DMS153 (cell line): ENCODE data around the gene DEPP1.

Source experiments
- DNase-seq: peaks from one replicate; lab custom pipeline; 2025; lab: John Stamatoyannopoulos, UW

DEPP1 gene

DNA sequence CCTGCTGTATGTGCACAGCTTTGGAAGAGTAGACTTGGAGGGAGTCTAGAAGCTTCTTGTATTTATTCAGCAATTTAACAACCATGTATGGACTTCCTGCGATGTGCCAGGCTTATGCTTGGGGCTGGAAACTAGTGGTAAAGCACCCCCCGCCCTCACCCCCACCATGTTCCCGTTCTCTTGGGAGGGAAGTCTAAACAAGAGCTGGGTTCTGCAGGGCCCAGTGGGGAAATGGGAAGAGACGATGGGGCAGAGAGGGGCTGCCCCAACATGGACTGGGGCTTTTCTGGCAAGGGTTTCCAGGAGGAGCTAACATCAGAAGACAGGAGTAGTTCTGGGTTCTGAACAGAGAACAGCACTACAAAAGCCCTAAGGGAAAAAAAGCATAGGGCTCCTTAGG lies 11.0 kb downstream of the DEPP1 start:
- DNase-seq = no peak

DNA sequence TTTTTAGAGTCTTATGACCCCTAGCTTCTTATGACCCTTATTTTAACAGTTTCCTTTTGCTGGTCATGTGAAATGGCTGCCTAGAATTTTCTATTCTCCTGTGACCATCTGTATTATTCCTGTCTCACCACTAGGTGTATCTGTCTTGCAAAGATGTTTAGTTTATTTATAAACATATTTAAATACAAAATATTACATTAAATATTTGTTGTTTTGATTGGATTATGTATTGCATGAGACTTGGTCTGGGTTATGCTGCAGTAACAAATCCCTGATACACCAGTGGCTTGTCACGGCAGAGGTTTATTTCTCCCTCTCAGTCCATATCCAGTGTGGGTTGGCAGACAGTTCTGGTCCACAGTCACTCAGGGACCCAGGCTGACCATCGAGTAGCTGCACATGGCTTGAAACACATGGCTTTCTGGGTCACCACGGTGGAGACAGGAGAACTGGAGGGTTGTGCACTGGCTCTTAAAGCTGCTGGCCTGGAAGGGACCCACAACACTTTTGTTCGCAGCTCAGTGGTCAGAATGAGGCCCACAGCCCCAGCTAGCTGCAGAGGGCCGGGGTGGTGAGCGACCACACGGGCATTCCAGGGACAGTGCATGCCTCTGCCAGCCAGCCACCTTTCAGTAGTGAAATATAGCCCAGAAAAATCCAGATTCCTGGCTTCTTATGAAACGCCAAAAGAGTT lies 11.6 kb downstream of the DEPP1 start:
- no peak for DNase-seq

DNA sequence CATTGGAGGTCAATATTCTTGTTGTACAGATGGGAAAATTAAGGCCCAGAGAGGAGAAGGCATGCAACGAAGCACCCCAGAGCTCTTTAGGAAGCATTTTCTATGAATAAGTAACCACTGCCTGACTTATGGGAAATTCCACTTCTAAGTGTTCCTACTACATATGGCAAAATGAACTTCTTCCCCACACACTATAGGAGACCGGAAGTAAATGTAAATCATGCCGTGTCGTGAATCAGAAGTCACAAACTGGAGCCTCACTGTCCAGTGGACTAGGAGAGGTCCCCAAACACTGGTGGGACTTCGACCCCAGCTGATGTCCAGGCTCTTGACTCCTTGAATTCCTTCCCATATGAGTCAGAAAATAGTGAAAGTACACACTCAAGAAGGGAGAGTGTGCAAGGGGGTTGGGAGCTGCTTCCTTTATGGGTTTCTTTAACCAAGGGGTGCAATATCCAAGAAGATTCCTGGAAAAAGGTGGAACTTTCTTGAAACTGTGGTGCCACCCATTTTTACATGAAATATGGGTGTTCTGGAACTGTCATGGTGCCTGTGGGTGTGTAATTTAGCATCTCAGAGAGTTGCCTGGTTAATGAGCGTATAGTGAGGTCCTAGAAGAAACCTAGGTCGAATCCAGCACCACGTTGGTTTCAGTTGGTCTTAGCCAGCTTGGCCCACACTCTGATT lies 12.3 kb downstream of the DEPP1 start:
- DNase-seq = no peak

DNA sequence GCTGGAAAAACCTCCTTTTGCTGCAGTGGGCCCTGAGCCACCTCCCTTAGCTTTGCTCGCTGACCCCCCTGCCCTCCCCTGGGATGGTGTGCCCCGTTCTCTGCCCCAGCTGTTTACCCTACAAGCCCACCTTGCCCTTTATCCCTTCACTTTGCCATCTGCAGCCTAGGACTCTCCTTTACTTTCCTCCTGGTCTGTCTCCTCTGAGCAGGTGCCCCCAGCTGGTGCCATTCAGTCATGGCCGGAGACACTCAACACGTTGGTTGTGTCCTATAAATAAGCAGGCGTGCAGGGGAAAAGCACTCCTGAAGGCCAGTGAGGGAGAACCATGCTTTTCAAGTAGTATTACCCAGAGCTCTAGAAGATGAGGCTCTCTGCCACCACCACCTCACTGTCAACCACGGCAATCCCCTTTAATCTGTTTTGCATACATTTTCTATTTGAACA lies 12.9 kb downstream of the DEPP1 start:
- no peak for DNase-seq

DNA sequence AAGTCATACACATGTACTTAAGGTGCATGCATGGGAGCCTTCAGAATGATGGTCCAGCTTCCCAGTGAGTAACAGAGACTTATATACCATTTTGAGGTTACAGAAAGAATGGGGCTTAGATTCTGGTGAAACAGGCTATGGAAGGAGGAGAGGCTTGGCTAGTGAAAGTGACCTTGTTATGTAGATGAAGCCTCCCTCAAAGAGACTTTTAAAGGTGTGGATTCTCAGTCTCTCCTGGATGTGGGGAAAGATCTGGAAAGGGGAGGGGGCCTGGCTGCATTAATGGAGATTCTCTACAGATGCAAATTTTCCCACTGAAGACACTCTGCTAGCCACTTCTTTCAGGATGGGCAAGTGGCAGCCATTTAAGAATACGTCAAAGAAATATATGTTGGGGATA lies 13.5 kb downstream of the DEPP1 start:
- no peak for DNase-seq

DNA sequence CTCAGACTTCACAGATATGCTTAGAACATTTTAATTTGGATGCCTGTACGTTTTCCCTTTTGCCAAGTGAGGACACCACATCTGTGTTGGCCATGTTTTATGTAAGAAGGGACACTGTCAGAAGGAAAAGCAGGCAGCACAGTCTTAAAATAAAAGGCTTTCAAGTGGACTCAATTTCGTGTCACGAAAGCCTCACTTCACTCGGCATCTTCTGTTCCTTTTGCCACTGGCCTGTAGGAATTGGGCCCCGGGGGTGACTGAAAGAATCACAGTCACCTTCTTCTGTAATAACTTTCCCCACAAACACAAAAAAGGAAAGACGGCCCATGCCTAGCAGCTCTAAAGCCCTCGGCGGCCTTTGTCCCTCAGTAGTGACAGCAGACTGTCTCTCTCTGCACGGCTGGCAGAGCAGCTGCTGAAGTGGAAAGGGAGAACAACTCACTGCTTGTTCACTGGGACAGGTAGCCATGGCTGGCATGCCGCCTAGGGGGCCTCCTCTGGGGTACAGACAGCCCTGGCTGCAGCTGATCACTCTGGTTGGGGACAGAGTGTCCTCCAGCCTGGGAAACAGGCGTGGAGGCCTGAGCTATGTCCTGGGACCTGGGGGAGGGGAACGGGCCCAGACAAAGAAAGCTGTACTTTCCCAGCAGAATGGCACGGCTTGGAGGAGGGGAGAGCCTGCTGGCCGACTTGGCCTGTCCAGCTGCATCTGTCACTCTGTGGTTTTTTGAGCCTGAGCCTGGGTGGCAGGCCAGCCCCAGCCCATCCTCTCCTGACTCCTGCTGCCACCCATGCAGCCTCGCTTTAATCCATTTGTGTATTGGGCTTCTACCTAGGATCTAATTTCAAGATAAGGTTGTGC lies 14.6 kb downstream of the DEPP1 start:
- no peak for DNase-seq

DNA sequence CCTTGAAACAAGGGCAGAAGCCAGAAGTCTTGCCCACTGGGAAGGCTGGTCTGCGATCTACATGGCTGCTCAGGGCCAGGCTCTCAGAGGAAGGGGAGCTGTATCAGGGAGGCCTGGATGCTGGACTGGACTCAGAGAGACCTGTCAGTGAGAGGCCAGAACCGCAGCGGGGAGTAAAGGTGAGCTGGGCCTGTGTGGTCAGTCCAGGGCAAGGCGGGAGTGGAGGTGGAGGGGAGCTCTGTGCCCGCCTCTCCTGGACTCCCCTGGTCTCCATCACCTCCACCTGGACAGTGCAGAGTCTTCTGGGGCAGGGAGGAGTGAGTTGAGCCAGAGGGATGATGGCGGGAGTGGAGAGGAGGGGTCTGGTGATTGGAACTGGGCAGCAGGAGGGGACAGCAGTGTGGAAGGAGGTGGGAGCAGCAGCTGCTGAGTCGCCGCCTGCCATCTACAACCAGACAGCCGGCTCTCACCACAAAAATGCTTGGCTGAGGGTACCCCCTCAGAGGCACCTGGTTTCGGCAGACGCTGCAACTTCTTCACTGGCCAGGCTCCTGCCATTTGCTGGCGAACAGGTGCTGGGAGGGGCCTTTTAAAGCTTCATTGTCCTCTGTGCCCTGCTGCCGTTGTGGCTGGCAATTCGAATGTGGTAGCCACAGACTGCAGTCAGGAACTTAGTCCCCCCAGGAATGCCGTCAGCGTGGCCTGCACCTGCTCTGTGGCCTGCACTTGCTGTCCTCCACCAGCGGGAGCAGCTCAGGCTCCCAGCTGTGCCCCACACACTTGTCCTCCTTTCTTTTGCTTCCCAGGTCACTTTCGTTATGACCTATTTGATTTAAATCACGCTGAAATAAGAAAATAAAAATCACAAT lies 15.5 kb downstream of the DEPP1 start:
- DNase-seq = no peak

DNA sequence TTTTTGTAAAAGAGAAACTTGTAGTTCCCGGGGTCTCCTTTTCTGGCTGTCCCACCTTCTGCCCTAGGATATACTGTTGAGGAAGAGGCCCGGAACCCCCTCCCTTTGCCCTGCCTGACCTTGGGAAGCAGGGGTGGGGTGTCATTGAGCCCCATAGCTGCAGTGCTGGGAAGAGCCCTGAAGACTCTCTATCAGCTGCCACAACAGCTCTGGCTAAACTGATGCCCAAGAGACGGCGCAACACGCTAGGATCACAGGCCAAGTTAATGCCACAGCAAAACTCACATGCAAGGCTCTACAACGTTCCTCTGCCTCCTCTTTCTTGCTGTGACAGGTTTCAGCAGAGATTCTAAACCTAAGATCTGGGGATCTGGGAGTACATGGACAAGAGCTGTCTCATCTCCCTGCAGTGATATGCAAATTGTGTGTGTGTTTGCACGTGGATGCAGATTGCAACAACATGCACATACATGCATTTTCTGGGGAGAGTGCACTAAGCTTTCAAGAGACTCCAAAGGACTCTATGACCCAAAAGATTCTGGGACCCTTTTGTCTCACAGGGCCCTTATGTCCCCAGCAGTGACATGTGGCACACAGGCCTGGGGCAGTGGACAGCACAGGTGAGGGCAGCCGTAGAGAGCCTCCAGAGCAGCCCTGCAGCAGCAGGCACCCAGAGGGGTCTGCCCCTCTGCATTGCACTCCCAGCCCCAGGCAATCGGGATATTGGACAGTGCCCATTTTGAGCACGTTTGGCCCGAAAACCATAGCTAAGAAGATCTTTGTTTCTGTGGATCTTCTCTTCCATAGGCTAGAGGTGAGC lies 16.5 kb downstream of the DEPP1 start:
- DNase-seq = no peak

DNA sequence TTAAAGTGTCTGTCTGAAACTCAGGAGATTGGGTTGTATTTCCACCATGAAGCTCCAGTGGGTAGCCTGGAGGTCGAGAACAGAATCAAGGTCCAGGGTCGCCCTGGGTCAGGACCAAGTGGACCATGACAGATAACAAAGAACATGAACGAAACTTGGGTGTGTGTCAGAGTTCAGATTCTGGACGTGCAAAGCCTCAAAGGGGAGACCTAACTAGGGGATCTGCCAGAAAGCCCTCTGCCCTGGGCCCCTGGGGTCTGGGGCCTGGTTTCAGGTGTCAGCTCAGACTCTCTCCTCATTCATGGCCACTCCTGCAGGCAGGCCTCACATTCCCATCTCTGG lies 17.4 kb downstream of the DEPP1 start:
- DNase-seq = no peak

DNA sequence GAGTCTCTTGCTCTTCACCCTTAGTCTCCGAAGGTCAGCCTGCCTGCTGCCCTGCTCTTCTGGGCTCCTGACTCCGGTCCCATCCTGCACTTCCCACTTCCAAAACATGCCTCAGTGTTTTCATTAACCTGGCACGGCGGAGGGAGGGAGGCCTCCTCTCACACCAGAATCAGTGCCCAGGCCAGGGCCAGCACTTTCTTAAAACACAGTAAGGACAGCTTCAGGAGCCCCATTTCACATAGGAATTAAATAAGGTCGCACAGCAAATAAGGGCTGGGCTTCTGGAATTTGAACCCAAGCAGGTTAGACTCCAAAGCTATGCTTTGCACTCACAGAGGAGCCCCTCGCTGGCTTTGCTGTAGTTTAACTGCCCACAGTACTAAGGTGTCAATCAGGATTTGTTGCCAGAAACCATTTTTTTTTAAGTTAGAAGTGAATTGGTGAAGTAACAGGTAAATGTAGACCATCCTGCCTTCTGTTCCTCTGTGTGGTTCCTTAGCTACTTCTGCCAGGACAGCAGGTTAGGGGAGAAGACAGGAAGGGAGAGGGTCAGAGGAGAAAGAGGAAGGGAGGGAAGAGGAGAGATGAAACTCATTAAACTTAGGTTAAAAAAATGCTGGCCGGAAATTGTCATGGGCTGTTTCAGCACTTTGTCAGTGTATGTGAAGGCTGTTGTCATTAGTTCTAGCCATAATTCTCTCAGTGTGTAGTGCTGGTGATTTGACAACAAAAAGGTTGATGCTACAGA lies 18.0 kb downstream of the DEPP1 start:
- no peak for DNase-seq

DNA sequence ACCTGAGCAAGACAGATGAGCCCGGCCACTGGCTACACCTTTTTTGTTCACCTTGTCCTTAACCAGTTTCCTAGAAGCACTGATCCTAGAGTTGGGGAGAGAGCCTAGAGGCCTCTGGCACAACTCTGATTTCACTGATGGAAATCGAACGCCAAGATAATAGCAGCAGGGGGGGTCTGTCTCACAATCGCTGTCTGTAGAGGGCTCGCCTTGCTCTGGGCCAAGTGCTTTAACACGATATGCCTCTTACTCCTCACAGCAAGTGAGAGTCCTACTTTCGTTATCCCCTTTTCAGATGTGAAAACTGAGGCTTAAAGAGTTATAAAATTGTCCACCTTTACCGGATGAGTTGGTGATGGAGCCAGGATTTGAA lies 18.5 kb downstream of the DEPP1 start:
- no peak for DNase-seq

DNA sequence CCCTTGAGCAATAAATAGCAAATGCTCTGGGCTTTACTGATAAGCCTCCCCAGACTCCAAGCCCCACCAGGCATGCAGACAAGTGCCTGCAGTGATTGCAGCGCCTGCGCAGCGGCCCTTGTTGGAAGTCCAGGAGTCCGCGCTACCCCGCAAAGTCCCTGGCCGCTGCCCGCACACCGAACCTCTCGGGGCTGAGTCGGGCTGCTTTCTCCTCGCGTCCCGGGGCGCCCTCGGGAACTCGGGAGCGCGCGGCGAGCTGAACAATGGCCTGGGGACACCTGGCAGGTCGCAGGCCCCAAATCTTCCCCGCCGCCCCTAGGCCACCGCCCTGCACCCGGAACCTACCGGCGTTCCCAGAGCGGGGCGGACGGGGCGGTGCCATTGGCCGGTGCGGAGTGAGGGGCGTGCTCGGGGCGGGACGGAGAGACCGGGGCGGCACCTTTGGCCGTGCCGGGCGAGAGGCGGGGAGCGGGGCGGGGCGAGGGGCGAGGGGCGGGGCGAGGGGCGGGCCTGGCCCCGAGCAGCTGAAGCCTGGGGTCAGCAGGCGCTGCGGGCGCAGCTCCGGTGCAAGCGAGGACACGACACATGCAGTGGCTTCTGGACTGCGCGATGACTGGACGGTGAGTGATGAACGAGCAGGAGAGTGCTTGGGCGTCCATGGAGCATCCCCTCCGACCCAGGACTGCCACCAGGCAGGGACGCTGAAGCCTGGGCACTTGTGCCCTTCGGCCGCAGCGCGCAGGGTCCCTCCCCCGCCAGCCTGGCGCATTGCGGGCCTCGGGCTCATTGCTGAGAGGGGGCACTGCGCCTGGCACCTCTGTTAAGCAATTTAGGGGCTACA lies 19.1 kb downstream of the DEPP1 start, which contains the start of gene RASSF4:
RASSF4 (plus strand) TSS at position 556 of the 841 bp plus-strand sequence. CDS start 10,401 bp downstream, outside the sequence.
- peak; percentile 61 for DNase-seq

DNA sequence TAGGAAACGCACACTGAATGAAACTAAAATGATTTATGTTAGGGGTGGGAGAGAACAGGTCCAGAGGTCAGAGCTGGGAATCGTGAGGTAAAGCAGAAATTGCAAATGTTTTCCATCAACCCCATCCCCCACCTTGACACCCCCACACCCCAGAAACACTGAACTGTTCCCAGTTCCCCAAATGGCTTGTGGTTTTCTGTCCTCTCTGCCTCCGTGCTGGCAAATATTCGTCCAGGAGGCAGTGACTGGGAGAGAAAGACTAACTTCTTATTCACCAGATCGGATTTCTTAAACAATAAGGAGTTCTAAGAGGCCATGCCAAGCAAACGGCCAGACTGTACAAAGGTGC lies 19.7 kb downstream of the DEPP1 start:
- DNase-seq = no peak

DNA sequence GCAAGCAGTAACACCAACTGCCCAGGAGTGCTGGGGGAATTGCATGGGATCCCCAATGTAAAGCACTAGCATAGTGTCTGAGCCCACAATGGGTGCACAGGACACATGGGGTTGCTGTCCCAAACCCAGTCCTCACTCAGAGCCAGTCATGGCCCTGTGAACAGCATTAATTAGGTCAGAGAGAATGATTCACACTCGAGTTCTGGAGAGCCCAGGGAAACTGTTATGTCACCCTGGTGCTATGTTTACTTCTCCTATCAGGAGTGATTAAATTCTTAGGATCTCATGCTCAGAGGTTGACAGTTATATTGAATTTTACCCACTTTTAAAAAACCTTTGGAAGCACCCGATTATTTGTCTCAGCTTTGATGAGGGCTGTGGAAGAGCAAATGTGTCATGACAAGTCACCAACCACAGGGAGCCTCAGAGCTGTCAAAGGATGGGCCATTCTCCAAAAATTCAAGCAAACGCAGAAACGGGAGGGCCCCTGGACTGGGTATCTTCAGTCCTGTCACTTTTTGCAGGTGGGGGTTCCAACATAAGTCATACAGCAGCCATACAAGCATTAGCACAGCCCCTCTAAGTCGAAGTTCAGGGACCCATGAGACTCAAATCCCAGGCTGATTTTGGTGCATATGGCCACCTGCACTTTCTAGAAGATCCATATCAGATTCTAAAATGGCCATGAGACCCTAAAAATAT lies 20.3 kb downstream of the DEPP1 start:
- DNase-seq = no peak

DNA sequence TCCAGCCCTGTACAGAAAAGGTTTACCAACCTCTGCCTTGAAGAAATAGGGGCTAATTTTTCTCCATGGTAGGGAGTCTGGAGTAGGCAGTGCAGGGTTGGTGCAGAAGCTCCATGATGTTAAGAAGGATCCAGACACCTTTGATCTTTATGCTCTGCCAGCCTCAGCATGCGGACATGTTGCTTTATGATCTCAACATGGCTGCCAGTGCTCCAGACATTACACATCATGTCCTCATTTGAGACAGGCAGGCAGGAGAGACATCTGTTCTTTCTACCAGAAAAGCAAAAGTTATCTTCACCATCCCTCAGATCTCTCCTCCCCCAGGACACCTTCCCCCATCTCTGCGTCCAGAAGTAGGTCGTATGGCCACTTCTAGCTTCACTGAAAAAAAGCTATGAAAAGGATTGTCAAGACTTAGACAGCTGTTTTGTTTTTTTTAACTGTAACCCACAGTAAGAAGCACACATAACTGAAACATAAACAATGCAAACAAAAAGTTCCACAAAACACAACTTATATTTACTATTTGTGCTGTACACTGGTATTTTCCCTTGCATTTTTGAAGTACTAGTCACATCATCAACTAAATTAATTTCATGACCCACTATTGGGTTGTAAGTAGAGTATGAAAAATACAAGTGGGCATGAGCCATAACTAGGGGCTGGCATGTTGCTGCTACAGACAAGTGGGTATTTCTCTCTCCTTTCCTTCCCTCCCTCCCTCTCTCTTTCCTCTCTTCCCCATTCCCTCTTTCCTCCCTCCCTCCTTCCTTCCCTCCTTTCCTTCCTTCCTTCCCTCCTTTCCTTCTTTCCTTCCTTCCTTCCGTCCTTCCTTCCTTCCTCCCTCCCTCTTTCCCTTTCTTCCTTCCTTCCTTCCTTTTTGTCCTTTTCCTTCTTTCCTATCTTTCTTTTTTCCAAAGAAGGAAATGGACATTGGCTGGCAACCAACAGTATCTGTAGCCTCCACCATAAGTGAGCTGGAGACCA lies 21.6 kb downstream of the DEPP1 start:
- DNase-seq = no peak

DNA sequence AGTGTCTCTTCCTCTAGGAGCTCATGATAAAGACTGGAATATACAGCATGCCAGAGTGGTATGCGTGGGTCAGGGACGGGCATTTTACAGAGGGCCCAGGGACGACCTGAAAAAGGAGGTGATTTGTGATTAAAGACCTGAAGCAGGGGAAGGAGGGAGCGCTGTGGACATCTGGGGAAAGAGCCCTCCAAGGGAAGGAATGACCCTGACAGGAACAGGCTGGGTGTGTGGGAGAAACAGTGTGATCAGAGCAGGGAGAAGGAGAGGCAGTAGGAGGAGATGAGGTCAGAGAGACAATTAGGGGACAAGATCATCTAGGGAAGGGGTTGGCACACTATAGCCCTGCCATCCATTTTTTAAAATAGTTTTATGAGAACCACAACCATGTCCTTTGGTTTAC lies 22.4 kb downstream of the DEPP1 start:
- no peak for DNase-seq

DNA sequence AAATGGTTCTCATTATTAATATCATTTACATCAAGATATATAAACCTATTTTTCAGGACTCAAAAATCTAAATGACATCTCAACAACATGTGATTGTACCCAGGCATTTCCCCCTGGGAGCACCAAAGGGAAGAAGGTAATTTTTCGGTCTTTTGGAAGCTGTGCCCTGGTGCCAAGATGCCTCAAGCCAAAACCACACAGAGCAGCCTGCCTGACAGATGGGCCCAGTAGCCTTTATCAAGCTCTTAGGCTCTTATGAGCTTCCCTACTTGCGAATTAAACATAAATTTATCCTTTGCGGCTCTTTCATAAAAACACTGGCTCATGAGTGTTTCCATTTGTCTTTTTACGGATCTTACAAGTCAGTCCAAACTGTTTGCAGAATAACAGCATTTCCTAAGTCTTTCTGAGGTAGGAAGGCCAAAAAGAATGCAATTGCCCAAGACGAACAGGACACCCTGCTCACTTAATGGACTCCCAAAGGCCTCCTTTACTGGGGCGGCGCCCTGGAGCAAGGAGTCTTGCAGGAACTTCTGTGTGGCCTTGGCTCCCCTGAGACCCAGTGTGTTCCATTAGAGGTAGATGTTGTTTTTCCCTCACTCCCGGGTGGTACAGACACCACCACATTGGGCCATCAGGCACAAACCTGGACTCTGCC lies 23.1 kb downstream of the DEPP1 start:
- DNase-seq = no peak
